Measurements from ENCODE around the gene TMEM145.

DNA sequence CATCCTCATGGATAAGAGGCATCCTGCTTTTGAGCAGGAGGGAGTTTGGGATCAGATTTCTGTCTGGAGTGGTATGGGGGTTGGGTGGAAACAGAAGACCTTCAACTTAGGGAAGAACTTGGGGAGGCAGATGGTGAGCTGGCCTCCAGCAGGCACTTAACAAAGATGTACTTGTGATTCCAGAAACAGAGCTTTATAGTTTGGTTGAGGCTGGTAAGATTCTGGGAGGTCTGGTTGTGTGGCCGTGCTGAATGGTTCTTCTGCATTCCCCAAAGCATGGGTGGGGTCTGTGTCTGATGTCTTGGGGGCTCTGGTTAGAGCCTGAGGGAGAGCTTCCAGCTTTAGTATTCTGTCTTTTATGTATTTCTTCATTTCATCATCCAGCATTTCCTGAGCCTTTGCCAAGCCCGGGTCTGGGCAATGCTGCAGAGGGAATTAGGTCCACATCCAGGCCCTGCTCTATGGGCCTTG lies 17.2 kb downstream of the TMEM145 start:
- no peak for TF ChIP-seq POLR2A (IDR thresholded peaks at IDR 0.05)
- TF ChIP-seq, protein P1, sequence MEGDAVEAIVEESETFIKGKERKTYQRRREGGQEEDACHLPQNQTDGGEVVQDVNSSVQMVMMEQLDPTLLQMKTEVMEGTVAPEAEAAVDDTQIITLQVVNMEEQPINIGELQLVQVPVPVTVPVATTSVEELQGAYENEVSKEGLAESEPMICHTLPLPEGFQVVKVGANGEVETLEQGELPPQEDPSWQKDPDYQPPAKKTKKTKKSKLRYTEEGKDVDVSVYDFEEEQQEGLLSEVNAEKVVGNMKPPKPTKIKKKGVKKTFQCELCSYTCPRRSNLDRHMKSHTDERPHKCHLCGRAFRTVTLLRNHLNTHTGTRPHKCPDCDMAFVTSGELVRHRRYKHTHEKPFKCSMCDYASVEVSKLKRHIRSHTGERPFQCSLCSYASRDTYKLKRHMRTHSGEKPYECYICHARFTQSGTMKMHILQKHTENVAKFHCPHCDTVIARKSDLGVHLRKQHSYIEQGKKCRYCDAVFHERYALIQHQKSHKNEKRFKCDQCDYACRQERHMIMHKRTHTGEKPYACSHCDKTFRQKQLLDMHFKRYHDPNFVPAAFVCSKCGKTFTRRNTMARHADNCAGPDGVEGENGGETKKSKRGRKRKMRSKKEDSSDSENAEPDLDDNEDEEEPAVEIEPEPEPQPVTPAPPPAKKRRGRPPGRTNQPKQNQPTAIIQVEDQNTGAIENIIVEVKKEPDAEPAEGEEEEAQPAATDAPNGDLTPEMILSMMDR (IDR thresholded peaks at IDR 0.05 in 4 of 5, conservative IDR thresholded peaks at IDR 0.05 in 1 of 5) = no peak
